Stimulated activated CD4-positive, alpha-beta T cell treated with anti-CD3 and anti-CD28 coated beads, Interleukin-12 subunit alpha, Interleukin-12 subunit beta, amount 100 ng/mL, for 48 hours (primary cell): ENCODE results near the gene RSPO1.
A peak's percentile ranks its signal among the peaks of the same experiment; 100 is the strongest.
"Not testable (repeated sequence)": the region's sequence is repeated elsewhere in the genome, so short reads cannot be mapped to it uniquely, and the experiment has no call there.

Experiments
- DNase-seq, 3 donors: peaks; one replicate each; pipeline ENCODE4 v3.0.0-alpha.2; 2020; ENCODE audit warnings: low read depth in 2 of 3, low spot score in 1 of 3

The RSPO1 gene, protein sequence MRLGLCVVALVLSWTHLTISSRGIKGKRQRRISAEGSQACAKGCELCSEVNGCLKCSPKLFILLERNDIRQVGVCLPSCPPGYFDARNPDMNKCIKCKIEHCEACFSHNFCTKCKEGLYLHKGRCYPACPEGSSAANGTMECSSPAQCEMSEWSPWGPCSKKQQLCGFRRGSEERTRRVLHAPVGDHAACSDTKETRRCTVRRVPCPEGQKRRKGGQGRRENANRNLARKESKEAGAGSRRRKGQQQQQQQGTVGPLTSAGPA

DNA sequence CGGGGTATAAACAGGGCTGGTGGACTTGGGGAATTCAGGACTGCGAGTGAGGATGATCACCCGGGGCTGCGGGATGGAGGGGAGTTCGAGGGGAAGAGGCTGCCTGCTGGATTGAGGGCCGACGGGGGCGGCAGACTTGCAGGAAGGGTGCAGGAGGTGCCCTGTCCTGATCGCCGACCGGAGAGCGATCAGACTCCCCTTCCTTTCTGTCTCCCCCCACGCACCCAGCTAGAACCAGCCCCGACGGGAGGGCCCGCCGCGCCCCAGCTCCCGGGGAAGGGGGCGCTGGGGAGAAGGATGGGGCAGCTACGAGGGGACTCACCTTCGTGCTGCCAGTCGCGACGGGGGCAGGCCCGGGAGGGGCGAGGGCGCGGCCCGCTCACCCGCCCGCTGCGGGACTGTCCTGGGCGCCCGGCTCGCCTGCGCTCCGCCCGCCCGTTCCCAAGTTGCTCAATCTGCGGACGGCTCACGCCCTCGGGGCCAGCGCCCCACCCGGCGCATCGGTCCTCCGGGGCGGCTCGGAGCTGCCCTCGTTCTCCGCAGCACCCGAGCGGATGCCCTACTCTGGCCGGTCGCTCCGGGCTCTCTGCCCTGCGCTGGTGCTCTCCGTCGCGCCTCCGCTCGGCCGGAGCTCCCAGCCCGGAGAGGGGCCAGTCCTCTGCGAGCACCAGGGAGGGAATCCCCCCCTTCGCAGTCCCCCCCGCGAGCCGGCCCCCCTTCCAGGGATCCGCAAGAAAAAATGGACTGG, at the start of gene RSPO1:
RSPO1 (minus strand) TSS at position 649 of the 748 bp plus-strand sequence. CDS start 5,231 bp downstream, outside the sequence.
- DNase-seq: no peak

DNA sequence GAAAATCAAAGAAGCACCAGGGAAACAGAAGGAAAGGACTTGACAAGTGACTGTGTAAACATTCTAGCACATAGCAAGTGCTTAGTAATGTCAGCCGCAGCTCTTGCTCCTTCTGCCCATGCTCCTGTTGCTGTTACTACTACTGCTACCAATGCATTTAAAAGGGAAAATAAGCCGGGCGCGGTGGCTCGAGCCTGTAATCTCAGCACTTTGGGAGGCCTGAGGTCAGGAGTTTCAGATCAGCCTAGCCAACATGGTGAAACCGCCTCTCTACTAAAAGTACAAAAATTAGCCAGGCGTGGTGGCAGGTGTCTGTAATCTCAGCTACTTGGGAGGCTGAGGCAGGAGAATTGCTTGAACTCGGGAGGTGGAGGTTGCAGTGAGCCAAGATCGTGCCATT, 49.5 kb upstream of the RSPO1 start:
- DNase-seq: not testable (repeated sequence)

DNA sequence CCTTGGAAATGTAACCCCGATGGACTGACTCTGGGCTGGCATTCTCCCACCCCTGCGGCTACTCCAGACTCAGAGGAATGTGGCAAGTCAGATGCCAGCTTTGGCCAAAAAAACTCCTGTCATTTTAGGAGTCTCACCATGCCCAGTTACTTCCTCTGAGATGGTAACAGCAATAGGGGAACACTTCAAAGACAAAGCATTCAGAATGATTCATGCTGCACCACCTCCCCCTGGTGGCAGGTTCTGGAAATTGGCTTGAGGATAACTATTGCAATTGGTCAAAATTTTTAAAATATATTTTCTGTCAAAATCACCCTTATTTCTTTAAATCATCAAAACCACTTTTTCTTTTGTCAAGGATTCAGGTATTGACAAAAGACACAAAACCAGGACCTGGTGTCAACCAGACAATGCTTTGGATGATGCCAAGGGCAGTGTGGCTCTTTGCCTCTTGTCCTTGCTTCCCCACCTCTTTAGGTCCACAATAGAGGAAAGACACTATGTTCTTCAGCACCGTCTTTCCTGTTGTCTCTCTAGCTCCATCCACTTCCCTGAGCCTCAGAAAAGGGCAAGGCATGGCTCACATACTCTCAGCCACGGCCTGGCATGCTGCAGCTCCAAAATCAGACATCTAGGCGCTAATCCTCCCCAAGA, 47.8 kb upstream of the RSPO1 start:
- DNase-seq: peak; percentile 65 to 86 (median 67)

DNA sequence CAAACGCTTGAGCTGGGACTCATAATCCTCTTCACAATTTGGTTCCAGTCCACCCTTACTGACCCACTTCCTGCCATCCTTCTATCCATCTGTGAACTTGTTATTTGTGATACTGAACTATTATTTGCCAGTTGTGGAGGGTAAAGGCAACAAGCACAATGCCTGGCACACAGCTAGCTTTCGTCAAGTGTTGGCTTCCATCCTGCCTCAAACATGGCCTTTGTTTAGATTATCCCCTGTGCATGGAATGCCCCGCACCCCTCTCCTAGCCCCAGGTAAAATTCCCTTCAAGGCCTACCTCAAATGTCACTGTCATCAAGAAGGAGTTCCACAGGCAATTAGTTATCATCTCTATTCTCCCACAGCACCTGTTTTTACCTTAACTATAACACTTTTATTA, 46.2 kb upstream of the RSPO1 start:
- DNase-seq: no peak

DNA sequence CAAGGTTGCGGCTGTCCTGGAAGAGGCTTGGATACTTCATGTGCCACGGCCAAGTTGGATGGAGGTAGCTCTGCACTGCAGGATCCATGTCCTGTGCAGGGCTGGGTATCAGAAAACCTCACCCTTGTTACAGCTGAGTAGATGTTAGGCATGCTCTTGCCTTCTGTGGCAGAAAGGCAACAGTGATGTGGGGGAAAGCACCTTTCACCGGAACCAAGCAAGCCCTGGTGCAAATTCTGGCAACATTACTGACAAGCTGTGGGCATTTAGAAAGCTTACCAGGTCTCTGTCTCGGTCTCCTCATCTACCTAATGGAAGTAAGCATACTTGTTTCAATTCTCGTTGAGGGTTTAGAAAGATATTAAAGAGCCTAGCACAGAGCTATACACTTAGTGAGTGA, 43.1 kb upstream of the RSPO1 start:
- DNase-seq: no peak

DNA sequence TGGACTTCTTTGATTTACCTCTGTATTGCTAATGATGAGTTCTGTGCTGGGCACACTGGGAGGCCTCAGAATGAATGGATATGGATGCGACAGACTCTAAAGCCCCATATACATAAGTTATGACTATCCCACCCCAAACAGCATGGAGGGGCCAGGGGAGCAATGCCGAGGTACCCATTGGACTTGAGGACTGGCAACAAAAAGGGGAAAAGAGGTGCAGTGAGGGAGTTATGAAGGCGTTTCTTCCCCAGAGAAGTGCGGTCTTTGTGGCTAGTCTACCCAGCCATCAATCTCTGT, 42.4 kb upstream of the RSPO1 start:
- no peak for DNase-seq

DNA sequence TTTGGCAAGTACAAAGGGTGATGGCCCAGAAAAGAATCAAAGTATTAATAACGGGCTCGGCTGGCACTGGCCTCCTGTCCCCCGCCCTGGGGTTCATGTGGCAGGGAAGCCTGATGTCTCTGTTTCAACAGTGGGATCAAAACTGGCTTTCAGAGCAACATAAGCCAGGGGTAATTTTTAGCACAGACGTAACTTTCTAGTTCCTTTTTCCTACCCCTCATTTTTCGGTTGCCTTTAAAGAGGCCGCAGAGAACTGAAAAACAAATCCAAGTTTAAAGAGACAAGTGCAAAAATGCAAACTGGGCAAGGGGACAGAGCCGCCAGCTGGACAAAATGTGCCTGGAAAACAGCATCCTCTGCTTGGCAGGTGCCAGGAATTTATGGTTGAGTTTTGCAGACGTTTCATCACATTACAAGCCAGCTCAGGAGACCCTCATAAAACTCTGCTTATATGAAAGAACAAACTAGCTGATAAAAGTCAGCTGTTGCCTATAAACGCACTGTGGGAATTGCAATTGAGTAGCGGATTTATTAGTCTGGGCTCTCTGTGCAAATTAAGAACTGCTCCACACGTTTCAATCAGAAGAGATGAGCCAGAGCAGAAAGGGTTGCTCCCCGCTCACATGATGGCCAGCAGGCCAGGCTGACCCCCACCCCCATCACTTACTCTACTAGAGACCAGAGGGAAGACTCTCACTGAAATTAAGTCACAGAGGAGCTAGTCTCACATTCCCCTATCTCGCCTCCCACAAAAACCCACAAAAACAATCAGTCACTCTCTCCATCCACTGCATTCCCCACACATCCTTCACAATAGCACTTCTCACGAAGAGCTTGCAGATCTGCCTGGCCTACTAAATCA, 41.8 kb upstream of the RSPO1 start:
- DNase-seq: no peak

DNA sequence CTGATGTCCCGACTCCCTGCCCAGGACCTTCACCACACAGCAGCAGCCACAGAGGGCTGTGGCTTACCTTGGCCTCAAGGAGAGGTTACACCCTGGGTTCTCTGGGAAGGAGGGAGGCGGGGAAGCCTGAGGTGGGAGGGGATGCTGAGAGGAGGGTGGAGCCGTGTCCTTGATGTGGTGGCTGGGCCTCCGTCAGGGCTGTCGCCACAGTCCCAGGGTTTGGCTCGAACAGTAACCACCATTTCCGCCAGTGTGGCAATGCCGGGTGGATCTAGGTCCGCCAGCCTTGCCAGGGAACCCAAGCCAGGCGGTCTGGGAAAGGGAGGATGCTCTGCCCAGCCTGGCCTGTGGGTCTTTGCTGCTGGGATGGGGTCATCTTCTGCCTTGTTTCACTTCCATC, 39.2 kb upstream of the RSPO1 start:
- DNase-seq: peak; percentile 29 to 59 (median 42)

DNA sequence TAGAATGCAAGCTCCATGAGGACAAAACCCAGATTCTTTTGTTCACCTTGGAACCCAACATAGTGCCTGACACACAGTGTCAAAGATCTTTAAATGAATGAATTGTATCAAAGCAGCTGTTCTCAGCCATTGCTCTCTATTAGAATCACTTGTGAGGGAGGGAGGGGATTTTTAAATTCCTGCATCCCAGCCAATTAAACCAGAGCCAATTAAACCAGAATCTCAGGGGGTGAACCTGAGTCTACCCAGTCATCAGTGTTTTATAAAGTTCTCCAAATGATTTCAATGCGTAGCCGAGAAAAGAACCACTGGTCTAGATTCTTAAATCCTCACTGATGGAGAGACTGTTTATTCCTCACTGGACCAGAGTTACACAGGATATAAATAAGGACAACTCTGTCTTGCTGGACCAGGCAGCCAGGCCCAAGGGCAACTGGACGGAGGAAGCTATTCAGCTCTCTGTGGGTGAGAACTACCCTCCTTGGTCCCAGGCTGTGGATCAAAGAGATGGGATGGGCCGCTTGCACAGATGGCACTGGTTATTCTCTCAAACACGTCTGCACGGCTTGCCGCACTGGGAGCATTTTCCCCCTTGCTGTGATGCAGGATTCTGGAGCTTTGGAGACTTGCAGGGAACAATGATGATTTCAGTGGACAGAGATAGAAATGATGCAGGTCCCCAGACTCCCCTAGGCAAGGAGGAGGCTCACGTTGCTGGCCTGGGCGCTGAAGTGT, 37.6 kb upstream of the RSPO1 start:
- DNase-seq: no peak

DNA sequence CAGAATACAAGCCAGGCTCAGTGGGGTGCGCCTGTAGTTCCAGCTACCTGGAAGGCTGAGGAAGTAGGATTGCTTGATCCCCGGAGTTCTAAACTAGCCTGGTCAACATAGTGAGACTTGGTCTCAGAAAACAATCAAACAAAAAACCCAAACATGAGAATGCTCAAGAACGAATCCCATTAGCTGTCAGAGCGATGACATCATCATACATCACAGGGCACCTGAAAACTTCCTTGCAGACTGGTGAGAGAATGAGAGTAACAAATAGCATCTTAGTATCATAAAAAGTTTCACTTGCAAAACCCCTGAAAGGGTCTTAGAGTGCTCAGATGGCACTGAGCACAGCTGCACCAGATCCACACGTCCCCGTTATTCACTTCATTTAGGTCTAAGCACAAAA, 36.6 kb upstream of the RSPO1 start:
- no peak for DNase-seq

DNA sequence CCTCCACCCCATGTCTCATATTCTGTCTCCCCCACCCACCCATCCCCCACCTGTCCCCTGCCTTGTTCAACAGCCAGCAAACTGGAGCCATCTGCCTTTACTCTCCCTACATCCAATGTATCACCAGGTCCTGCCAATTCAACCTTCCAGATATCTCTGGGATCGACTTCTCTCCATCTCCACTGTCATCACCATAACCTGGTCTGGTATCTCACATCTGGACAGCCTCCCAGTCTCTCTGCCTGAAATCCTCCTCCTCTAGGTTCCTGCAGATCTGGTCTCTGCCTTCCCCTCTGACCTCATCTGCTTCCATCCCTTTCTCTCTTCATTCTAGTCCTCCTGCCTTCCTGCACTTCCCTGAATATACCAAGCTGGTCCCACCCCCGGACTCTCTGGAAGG, 35.4 kb upstream of the RSPO1 start:
- no peak for DNase-seq

DNA sequence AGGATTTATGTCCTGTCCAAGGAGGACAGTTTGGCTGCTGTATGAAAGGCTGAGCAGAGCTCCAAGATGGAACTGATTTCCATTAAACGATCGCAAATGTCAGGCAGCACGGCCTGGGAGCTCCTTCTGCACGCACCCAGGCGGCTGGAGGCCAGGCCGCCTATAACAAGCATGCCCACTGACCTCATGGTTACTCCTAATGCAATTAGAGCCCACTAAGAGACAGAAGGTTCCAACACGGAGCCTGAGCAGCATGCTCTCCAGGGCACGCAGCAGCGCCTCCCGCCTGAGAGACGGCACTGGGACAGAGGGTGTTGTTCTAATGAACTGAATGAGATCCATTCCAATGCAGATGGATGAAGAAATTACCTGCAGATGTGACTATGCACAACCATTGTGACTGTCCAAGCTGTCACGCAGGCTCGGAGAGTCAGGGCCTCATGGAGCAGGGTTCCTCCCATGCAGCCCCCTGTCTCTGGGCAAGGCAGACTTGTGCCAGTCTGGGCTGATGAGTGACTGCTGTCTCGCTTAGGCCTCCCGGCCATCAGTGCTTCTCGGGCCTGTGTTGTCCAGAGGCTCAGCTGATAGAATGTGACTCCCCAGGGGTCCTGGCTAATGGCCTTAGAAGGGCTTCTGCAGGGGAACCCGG, 32.5 kb upstream of the RSPO1 start:
- no peak for DNase-seq

DNA sequence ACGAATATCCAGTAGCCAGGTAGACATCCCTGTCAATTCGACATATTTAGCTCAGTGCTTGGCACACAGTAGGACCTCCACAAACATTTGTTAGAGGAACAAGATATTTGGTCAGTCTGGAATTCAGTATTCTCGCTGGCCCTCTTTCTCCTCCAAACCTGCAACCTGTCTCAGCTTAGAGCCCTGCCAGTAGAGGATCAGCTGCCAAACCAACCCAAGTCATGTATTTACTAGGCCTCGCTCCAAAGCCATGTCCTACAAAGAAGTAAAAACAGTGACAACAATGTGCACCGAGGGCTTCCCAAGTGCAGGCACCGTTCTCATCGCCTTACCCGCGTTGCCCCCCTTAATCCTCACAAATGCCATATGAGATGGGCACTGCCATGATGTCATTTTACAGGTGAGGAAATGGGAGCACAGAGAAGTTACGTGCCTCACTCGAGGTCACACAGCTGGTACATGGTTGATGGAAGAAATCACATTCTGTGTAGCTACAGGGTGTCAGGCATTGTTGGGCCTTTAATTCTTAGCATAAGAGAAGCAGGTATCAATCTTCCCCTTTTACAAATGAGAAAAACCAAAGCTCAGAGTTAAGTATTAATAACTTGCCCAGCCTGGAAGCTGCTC, 31.7 kb upstream of the RSPO1 start:
- no peak for DNase-seq

DNA sequence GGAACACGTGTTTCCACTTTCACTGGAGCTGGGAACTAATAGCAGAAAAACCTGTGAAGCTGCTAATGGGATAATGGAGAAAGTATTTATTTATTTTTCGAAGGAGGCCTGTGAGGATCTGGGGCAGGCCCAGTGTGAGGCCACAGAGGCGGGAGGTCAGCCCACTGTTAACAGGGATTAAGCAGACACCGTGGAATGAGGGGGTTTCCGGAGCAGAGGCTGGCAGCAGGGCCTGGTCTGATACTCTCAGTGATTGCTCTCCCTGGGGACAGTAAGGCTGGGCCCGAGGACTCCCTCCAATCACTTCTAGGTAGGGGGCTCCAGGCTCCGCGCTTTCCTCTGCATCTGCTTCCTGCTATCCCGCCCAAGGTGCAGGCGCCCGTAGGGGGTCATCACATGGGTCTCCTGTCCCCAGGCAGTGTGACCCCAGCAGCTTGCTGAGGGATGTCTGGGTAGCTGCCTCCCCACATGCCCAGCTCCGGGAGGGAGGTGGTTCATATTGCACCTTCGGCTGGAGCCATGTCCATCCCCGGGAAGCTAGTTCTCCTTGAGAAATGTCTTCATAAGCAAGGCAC, 28.8 kb upstream of the RSPO1 start:
- no peak for DNase-seq

DNA sequence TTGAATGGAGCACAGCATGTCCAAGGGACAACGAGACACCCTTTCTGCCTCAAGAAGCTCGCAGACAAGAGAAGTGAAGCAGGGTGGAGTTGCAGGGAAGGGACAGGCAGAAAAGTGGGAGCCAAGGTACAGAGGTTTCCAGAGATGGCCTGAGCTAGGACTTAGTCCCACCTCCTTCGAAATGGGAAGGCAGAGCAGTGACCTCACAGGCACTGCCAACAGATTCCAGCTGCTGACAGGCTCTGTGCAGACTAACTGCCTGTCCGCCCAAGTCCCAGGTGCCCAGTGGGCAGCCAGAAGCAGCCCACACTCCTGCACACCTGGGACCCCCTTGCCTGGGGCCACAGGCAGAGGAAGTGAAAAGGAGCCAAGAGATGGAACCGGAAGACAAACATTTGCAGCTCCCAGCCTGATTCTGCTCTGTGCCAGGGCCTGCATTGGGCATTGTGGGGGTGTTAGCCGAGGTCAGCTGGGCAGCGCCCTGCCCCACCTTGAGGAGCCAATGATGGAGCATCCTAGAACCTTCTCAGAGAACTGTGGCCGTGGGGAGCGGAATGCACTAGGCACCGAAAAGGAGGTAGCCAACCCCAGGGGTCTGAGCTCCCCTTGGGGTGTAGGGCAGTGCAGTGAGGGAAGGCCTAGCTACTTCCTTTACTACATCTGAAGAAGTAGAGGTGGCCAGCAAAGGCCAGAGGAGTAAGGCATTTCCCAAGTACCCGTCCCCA, 27.5 kb upstream of the RSPO1 start:
- DNase-seq: no peak

DNA sequence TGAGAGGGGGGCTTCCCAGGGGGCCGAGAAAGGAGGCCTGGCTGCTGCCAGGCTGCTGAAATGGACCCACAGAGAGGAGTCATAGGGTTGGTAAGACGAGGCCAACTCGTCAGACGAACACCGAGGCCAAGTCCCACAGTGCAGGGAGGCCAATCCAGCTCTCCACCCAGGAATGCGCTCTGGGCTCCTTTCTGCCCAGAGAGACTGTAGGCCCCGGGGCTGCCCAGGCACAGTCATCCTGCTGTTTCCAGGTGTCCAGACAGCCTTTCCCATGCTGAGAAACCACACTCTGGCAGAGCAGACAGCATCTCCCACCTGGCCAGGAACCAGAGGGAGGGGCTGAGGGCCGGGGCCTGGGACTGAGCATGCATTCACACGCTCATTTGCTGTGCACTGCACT, 26.7 kb upstream of the RSPO1 start:
- no peak for DNase-seq

DNA sequence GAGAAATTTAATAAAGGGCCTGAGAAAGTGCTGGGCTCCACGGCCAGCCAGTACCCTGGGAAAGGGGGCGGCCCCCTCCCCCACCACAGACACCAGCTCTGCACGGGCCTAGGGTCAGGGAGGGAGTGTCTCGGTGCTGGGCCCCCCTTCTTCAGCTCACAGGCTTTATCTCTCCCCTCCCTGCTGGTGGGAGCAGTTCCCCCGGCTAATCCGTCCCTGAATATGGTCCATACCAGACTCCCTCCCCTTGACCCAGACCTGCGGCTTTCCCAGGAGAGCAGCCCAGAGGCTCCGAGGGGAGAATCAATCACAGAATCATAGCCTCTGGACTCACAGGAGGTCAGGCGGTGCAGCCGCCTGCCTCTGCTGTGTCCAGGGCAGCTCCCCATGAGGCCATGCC, 26.0 kb upstream of the RSPO1 start:
- no peak for DNase-seq

DNA sequence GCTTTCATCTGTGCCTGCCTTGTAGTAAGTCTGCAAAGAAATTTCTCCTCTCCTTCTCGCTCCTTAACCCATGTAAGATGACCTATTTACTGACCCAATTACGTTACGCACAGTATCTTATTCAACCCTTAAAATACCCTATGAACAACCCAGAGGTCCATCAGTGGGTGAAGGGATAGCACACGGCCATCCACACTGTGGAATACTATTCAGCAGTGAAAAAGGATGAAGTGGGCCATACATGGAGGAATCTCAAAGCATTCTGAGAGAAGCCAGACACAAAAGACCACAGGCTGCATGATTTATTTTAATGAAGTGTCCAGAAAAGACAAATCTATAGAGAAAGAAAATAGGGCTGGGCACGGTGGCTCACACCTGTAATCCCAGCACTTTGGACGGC, 23.8 kb upstream of the RSPO1 start:
- DNase-seq: no peak
